PFSK-1 (cell line): ENCODE results near the gene CLDND2.

Source experiments
- REST ChIP-seq, 2 experiments: IDR thresholded peaks; 2 replicates each; pipeline versions ENCODE4 v1.6.1 to v1.8.0; 2011 to 2012; ENCODE audit warnings: low read depth in 2 of 2, low read length in 2 of 2, control low read depth in 1 of 2, inconsistent platforms in 1 of 2, mild to moderate bottlenecking in 1 of 2, moderate library complexity in 1 of 2; ENCODE audit not compliant: insufficient read depth in 1 of 2
- SIN3A ChIP-seq: IDR thresholded peaks from 2 replicates; pipeline ENCODE4 v1.6.1; 2012; ENCODE audit warnings: mild to moderate bottlenecking, low read length, moderate library complexity, borderline replicate concordance; ENCODE audit not compliant: insufficient read depth
- TAF1 ChIP-seq: IDR thresholded peaks from 2 replicates; pipeline ENCODE4 v1.6.1; 2012; ENCODE audit warnings: low read length, control low read depth, borderline replicate concordance; ENCODE audit not compliant: insufficient read depth

GRCh38 chr19:51337141-51337860, 31.5 kb downstream of the CLDND2 start:
- TF ChIP-seq SIN3A (no peak), REST (IDR thresholded peaks at IDR 0.05; ENCODE audit: insufficient read depth in 1 of 2, low read depth in 2 of 2, low read length in 2 of 2) (no peak), TAF1 (no peak)
